HG03280 (cell line): ENCODE measurements around the gene CREB3L1.
A peak's percentile ranks its signal among the peaks of the same experiment; 100 is the strongest.

Experiments
- ATAC-seq: cut with Tn5 transposase; IDR thresholded peaks from one replicate; pipeline ENCODE4 v1.9.1; 2021; ENCODE audit warnings: mild to moderate bottlenecking, moderate library complexity; ENCODE audit not compliant: unreplicated experiment

The CREB3L1 gene

GRCh38 chr11:46277622-46278386 lies at the start of gene CREB3L1:
Gene CREB3L1 (plus strand): TSS chr11:46277662. CDS start chr11:46278112, 450 bp downstream.
- ATAC-seq: no peak

GRCh38 chr11:46229230-46229629 lies 48.2 kb upstream of the CREB3L1 start:
- ATAC-seq: no peak

- ATAC-seq: no peak
These were observed 43.2 kb upstream of the CREB3L1 start for GRCh38 chr11:46234311-46234710.

GRCh38 chr11:46235777-46236688 lies 41.4 kb upstream of the CREB3L1 start:
- ATAC-seq: no peak

GRCh38 chr11:46236918-46237247 lies 40.6 kb upstream of the CREB3L1 start:
- ATAC-seq: no peak

GRCh38 chr11:46237248-46238077 lies 40.0 kb upstream of the CREB3L1 start:
- no peak for ATAC-seq

GRCh38 chr11:46238078-46238966 lies 39.1 kb upstream of the CREB3L1 start:
- no peak for ATAC-seq

GRCh38 chr11:46238967-46239800 lies 38.3 kb upstream of the CREB3L1 start:
- ATAC-seq: peak; percentile 57

- ATAC-seq: no peak
These were observed 37.7 kb upstream of the CREB3L1 start for GRCh38 chr11:46239801-46240061.

- no peak for ATAC-seq
These were observed 37.1 kb upstream of the CREB3L1 start for GRCh38 chr11:46240371-46240770.

- ATAC-seq: no peak
These were observed 36.6 kb upstream of the CREB3L1 start for GRCh38 chr11:46240861-46241260.

- ATAC-seq: no peak
These were observed 35.2 kb upstream of the CREB3L1 start for GRCh38 chr11:46242041-46242951.

- peak; percentile 77 for ATAC-seq
These were observed 34.3 kb upstream of the CREB3L1 start for GRCh38 chr11:46242952-46243795.

- ATAC-seq: no peak
These were observed 33.7 kb upstream of the CREB3L1 start for GRCh38 chr11:46243796-46244109.

GRCh38 chr11:46246521-46246920 lies 30.9 kb upstream of the CREB3L1 start:
- ATAC-seq: no peak

- no peak for ATAC-seq
These were observed 30.4 kb upstream of the CREB3L1 start for GRCh38 chr11:46247090-46247489.

- ATAC-seq: no peak
These were observed 29.8 kb upstream of the CREB3L1 start for GRCh38 chr11:46247659-46248058.
